Erythroblast (primary cell): ENCODE data around the gene SMIM44.

Source experiments
- GATA1 ChIP-seq: IDR thresholded peaks from 2 replicates; pipeline ENCODE4 v1.6.1; 2011; ENCODE audit warnings: low read depth, mild to moderate bottlenecking, control low read depth, low read length, moderate library complexity
- POLR2A ChIP-seq: IDR thresholded peaks from 2 replicates; pipeline ENCODE4 v1.6.1; 2011; ENCODE audit warnings: mild to moderate bottlenecking, low read length

GRCh38 chr19:3464587-3465235, 18.5 kb downstream of the SMIM44 start:
- TF ChIP-seq POLR2A = no peak
- TF ChIP-seq GATA1 = no peak
